HCT116 (cell line): Measurements from ENCODE around the gene DDX41. TPM values are rescaled to one million over a fixed set of nuclear protein-coding genes. Genes with fewer than 3 reads are reported as not detected.
A peak's percentile ranks its signal among the peaks of the same experiment; 100 is the strongest.

ENCODE experiments used
- ATAC-seq: fragments of 200-7000 bp; cut with Tn5 transposase; 2 replicates; pipeline ENCODE4 v1.9.1; 2020; ENCODE audit warnings: mild to moderate bottlenecking, moderate library complexity
- BruUV-seq: library from RNA; stranded (reverse); fragments of 400-500 nt; replicated peaks from 2 replicates; lab custom pipeline; 2021; lab: Mats Ljungman, UMichigan
- CTCF ChIA-PET: fragments of 300-600 bp; sonication (Branson Sonifier 250); formaldehyde crosslinking; loops from one replicate; lab custom pipeline; 2021; ENCODE audit warnings: antibody characterized with exemption; lab: Charles Lee
- POLR2A ChIA-PET: fragments of 300-600, 350-600 bp; sonication (Branson Sonifier 250); formaldehyde crosslinking; loops from one replicate; lab custom pipeline; 2021; ENCODE audit warnings: antibody characterized with exemption; lab: Charles Lee
- RAD21 ChIA-PET, 2 experiments: fragments of 300-600 bp; sonication (Branson Sonifier 250); formaldehyde crosslinking; loops; one replicate each; lab custom pipeline; 2023; ENCODE audit warnings: low total read pairs in 2 of 2; ENCODE audit not compliant: uncharacterized antibody in 2 of 2, unreplicated experiment in 2 of 2, low non-redundant PET in 1 of 2; lab: Charles Lee
- DNase-seq: peaks from one replicate; pipeline ENCODE4 v3.0.0-alpha.2; 2010; ENCODE audit warnings: low read depth, low spot score
- H2AFZ ChIP-seq: fragments of 200-600 bp; shearing (Covaris generic), sonication (generic); 2 replicates; pipeline ENCODE4 v1.6.1; 2017; ENCODE audit warnings: low read depth, mixed run types, mixed read lengths, antibody characterized with exemption, low read length; ENCODE audit not compliant: poor library complexity, severe bottlenecking
- H3K27ac ChIP-seq: 2 replicates; pipeline ENCODE4 v1.5.1; 2012; ENCODE audit warnings: low read depth, low read length
- H3K27me3 ChIP-seq: fragments of 200-600 bp; sonication (generic); 2 replicates; pipeline ENCODE4 v1.6.1; 2016; ENCODE audit warnings: mixed run types, low read length, mixed read lengths; ENCODE audit not compliant: insufficient read depth
- H3K36me3 ChIP-seq, 2 experiments: fragments of 200-500 bp in 1 of 2; fragments of 200-600 bp in 1 of 2; sonication (Bioruptor generic) in 1 of 2; sonication (generic) in 1 of 2; 2 replicates each; pipeline versions ENCODE4 v1.5.1 to v1.6.1; 2014 to 2016; ENCODE audit warnings: low read length in 2 of 2, inconsistent platforms in 1 of 2, mixed read lengths in 1 of 2, mixed run types in 1 of 2; ENCODE audit not compliant: insufficient read depth in 2 of 2, control insufficient read depth in 1 of 2
- H3K4me1 ChIP-seq, 2 experiments: fragments of 200-600 bp in 1 of 2; sonication (generic) in 1 of 2; 2 replicates each; pipeline versions ENCODE4 v1.5.1 to v1.6.1; 2012 to 2017; ENCODE audit warnings: low read length in 2 of 2, inconsistent platforms in 1 of 2, mild to moderate bottlenecking in 1 of 2, mixed read lengths in 1 of 2, mixed run types in 1 of 2, moderate library complexity in 1 of 2; ENCODE audit not compliant: insufficient read depth in 2 of 2, control insufficient read depth in 1 of 2
- H3K4me2 ChIP-seq: fragments of 200-600 bp; sonication (generic); 2 replicates; pipeline ENCODE4 v1.6.1; 2017; ENCODE audit warnings: mixed run types, low read length, mixed read lengths
- H3K4me3 ChIP-seq, 2 experiments: fragments of 200-600 bp in 1 of 2; sonication (generic) in 1 of 2; replicated peaks in 1 of 2; 2 replicates each; pipeline ENCODE4 v1.5.1; 2011 to 2016; ENCODE audit warnings: low read length in 2 of 2, control low read depth in 1 of 2, low read depth in 1 of 2, mild to moderate bottlenecking in 1 of 2, mixed read lengths in 1 of 2, mixed run types in 1 of 2
- H3K79me2 ChIP-seq: fragments of 200-600 bp; sonication (generic); 2 replicates; pipeline ENCODE4 v1.6.1; 2017; ENCODE audit warnings: mild to moderate bottlenecking, mixed run types, low read length, moderate library complexity, mixed read lengths; ENCODE audit not compliant: insufficient read depth
- H3K9ac ChIP-seq: fragments of 200-600 bp; sonication (generic); 2 replicates; pipeline ENCODE4 v1.6.1; 2016; ENCODE audit warnings: low read length, mixed read lengths
- H3K9me2 ChIP-seq: fragments of 200-600 bp; sonication (generic), shearing (Covaris generic); 2 replicates; pipeline ENCODE4 v1.6.1; 2017; ENCODE audit warnings: mixed run types, mild to moderate bottlenecking, moderate library complexity; ENCODE audit not compliant: insufficient read depth
- H3K9me3 ChIP-seq, 2 experiments: fragments of 200-500 bp in 1 of 2; fragments of 200-600 bp in 1 of 2; sonication (Bioruptor generic) in 1 of 2; sonication (generic) in 1 of 2; 2 replicates each; pipeline ENCODE4 v1.6.1; 2014 to 2017; ENCODE audit warnings: low read length in 2 of 2, mixed read lengths in 2 of 2, inconsistent platforms in 1 of 2, low read depth in 1 of 2, mild to moderate bottlenecking in 1 of 2, mixed run types in 1 of 2, moderate library complexity in 1 of 2; ENCODE audit not compliant: control insufficient read depth in 1 of 2, insufficient read depth in 1 of 2
- H4K20me1 ChIP-seq: fragments of 200-600 bp; sonication (generic), shearing (Covaris generic); 2 replicates; pipeline ENCODE4 v1.6.1; 2017; ENCODE audit warnings: mixed run types, mild to moderate bottlenecking, moderate library complexity; ENCODE audit not compliant: insufficient read depth
- EZH2 ChIP-seq: fragments of 200-600 bp; sonication (generic); IDR thresholded peaks from 2 replicates; pipeline ENCODE4 v1.6.1; 2017; ENCODE audit warnings: antibody characterized with exemption, mixed run types
- EZH2phosphoT487 ChIP-seq: fragments of 200-600 bp; IDR thresholded peaks from 2 replicates; pipeline ENCODE4 v1.6.1; 2018; ENCODE audit warnings: antibody characterized with exemption, borderline replicate concordance
- POLR2A ChIP-seq: IDR thresholded peaks from 2 replicates; pipeline ENCODE4 v1.7.0; 2011; ENCODE audit warnings: borderline replicate concordance; ENCODE audit not compliant: insufficient read depth, insufficient read length; ENCODE audit errors: extremely low read depth
- POLR2AphosphoS5 ChIP-seq: IDR thresholded peaks from 2 replicates; pipeline ENCODE4 v1.6.1; 2011; ENCODE audit warnings: mild to moderate bottlenecking, low read depth, low read length, moderate library complexity
- RAD21 ChIP-seq: IDR thresholded peaks from 2 replicates; pipeline ENCODE4 v1.6.1; 2012; ENCODE audit warnings: low read depth, mild to moderate bottlenecking
- ZFX ChIP-seq: fragments of 450-650 bp; IDR thresholded peaks from 2 replicates; pipeline ENCODE4 v1.6.1; 2017
- ZNF274 ChIP-seq: fragments of 200-500 bp; sonication (Bioruptor generic); IDR thresholded peaks from 2 replicates; pipeline ENCODE4 v1.6.1; 2014; ENCODE audit warnings: mild to moderate bottlenecking, low read depth, low read length, inconsistent platforms
- intact Hi-C: fragments of 100-400 bp; cut with micrococcal nuclease; formaldehyde crosslinking; loops from 2 replicates; pipeline ENCODE4 v1.10.0; 2022
- total RNA-seq: library from RNA; stranded (reverse); gene quantifications from one replicate; pipeline ENCODE4 v1.2.1, GENCODE V29; 2021; ENCODE audit not compliant: unreplicated experiment
- TF ChIP-seq, protein P1 (sequence below): IDR thresholded peaks from 2 replicates; pipeline ENCODE4 v1.6.1; 2011; ENCODE audit warnings: mild to moderate bottlenecking, low read length, moderate library complexity; ENCODE audit not compliant: insufficient replicate concordance; ENCODE audit errors: extremely low read depth

Gene DDX41
- total RNA-seq, 1 experiment from 2014 or later = 141 TPM

DNA sequence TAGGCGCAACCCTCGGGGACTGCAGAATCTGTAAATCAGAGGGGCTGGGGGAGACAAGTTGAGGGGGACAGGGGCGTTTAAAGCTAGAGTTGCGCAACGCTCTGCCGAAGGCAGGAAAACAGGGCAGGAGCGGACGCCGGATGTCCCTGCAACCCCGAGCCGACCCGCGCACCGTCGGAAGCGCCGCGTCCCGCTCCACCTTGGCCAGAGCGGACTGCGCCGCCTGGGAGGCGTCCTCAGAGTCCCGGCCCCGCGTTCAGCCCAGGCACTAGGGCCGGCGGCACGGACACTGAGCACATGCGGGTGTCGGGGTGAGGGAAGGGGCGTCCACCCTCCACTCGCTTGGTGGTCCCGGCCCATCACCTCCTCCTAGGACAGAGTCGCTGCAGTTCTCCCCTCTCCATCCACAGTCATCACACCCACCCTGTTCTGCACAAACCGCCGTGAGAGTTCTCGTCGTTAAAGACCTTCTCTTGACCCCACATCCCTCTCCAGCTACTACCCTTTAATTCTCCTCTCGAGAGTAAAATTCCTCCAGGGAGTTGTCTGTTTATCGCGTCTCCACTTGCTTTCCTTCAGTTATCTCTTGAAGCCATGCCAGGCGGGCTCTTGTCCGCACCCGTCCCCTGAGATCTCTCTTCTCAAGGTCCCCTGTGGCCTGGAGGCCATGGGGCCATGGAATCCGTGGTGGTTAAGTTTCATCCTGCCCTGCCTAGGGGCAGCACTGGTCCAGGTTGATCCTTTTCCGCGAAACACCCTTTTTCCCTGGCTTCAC lies 18.6 kb downstream of the DDX41 start:
- H3K4me2 ChIP-seq = peak overlapping the region; percentile 99
- no TSS peak for BruUV-seq
- TF ChIP-seq EZH2phosphoT487 = no peak
- no peak for TF ChIP-seq EZH2
- no peak for TF ChIP-seq ZNF274
- TF ChIP-seq RAD21 = no peak
- TF ChIP-seq POLR2A = no peak
- no peak for TF ChIP-seq POLR2AphosphoS5
- TF ChIP-seq ZFX = no peak
- TF ChIP-seq, protein P1, sequence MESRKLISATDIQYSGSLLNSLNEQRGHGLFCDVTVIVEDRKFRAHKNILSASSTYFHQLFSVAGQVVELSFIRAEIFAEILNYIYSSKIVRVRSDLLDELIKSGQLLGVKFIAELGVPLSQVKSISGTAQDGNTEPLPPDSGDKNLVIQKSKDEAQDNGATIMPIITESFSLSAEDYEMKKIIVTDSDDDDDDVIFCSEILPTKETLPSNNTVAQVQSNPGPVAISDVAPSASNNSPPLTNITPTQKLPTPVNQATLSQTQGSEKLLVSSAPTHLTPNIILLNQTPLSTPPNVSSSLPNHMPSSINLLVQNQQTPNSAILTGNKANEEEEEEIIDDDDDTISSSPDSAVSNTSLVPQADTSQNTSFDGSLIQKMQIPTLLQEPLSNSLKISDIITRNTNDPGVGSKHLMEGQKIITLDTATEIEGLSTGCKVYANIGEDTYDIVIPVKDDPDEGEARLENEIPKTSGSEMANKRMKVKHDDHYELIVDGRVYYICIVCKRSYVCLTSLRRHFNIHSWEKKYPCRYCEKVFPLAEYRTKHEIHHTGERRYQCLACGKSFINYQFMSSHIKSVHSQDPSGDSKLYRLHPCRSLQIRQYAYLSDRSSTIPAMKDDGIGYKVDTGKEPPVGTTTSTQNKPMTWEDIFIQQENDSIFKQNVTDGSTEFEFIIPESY = no peak
- H2AFZ ChIP-seq = no peak overlapping the region
- peaks cover 7% of the 10 kb centered on the region; the same call in 1 of the 2 replicates for H4K20me1 ChIP-seq
- intact Hi-C loops = loop anchor here (5.0 kb wide), 3 partner anchors 96 to 186 kb away; partner anchors contain the start of genes B4GALT7, MXD3 and PFN3
- no peaks in the 10 kb centered on the region for H3K9me3 ChIP-seq
- no peak for ATAC-seq
- ChIA-PET POLR2A (interaction anchor here (0.8 to 6.4 kb wide), 14 partner anchors 18 to 412 kb away, joined by 3 to 54 read pairs (median 4); partner anchors contain the start of genes DDX41 and FGFR4), RAD21 (interaction anchor here in 1 of 2 experiments (1.0 kb wide), 1 partner anchor 94 kb away, joined by 3 read pairs; no protein-coding TSS in a partner anchor), CTCF (interaction anchor here (0.7 to 4.1 kb wide), 10 partner anchors 9 to 128 kb away, joined by 3 to 28 read pairs (median 6); partner anchors contain the start of gene PRR7)
- peak overlapping the region; percentile 29 to 89 for H3K4me3 ChIP-seq
- peaks cover 39% of the 10 kb centered on the region for H3K79me2 ChIP-seq
- H3K27me3 ChIP-seq = no peaks in the 10 kb centered on the region
- H3K27ac ChIP-seq = peak overlapping the region; percentile 21; the same call in 1 of the 2 replicates
- peaks cover 0 to 6% of the 10 kb centered on the region in 2 experiments; a peak in 1 of 4 replicates for H3K36me3 ChIP-seq
- H3K9ac ChIP-seq = peak overlapping the region; percentile 94
- no peak for DNase-seq
- no peaks in the 10 kb centered on the region for H3K9me2 ChIP-seq
- peaks cover 35 to 55% of the 10 kb centered on the region in 2 experiments for H3K4me1 ChIP-seq
